Activated B cell treated with CpG ODN at 0.5 μM for 24 hours (primary cell): Measurements from ENCODE around the gene RNF13. TPM values are rescaled to one million over a fixed set of nuclear protein-coding genes. Genes with fewer than 3 reads are reported as not detected.

ENCODE experiments used
- ATAC-seq: fragments of 200-7000 bp; cut with Tn5 transposase; one replicate; pipeline ENCODE4 v1.10.0; 2021; ENCODE audit warnings: low read depth, mild to moderate bottlenecking, moderate library complexity
- CTCF ChIA-PET: fragments of 350-600 bp; sonication (Branson Sonifier 250); formaldehyde crosslinking; loops from one replicate; lab custom pipeline; 2021; ENCODE audit warnings: antibody characterized with exemption; lab: Charles Lee
- POLR2A ChIA-PET: fragments of 350-600 bp; sonication (Branson Sonifier 250); formaldehyde crosslinking; loops from one replicate; lab custom pipeline; 2021; ENCODE audit warnings: antibody characterized with exemption; lab: Charles Lee
- DNase-seq: peaks from one replicate; pipeline ENCODE4 v3.0.0; 2022
- H3K27ac Mint-ChIP-seq: one replicate; pipeline ENCODE4 v1.8.0; 2020; ENCODE audit warnings: mixed read lengths
- H3K27me3 Mint-ChIP-seq: one replicate; pipeline ENCODE4 v1.8.0; 2021; ENCODE audit warnings: mixed read lengths
- H3K36me3 Mint-ChIP-seq: one replicate; pipeline ENCODE4 v1.8.0; 2021; ENCODE audit warnings: low read depth, mixed read lengths
- H3K4me1 Mint-ChIP-seq: one replicate; pipeline ENCODE4 v1.8.0; 2021; ENCODE audit warnings: mixed read lengths
- H3K4me3 Mint-ChIP-seq: one replicate; pipeline ENCODE4 v1.8.0; 2020; ENCODE audit warnings: mild to moderate bottlenecking, mixed read lengths
- H3K9me3 Mint-ChIP-seq: one replicate; pipeline ENCODE4 v1.8.0; 2020; ENCODE audit warnings: mixed read lengths
- CTCF ChIP-seq: fragments of 200-600 bp; IDR thresholded peaks from one replicate; pipeline ENCODE4 v1.8.0; 2022; ENCODE audit warnings: antibody characterized with exemption, mild to moderate bottlenecking
- intact Hi-C: fragments of 100-400 bp; cut with micrococcal nuclease; formaldehyde crosslinking; loops from one replicate; pipeline ENCODE4 v1.15.1; 2024
- total RNA-seq: library from RNA; stranded (reverse); gene quantifications from 2 replicates; pipeline ENCODE4 v1.2.3, GENCODE V29; 2022

Gene RNF13
- total RNA-seq, 1 donor from 2014 or later, result 57.6 TPM

- TF ChIP-seq CTCF, result no peak
- DNase-seq, result no peak
- Mint-ChIP-seq H3K4me1 (peaks cover 71% of the 10 kb centered on the region), H3K27ac (peak overlapping the region; percentile 9), H3K27me3 (no peaks in the 10 kb centered on the region), H3K4me3 (peak overlapping the region; percentile 52), H3K36me3 (peaks cover 18% of the 10 kb centered on the region), H3K9me3 (no peaks in the 10 kb centered on the region)
- no peak for ATAC-seq
- intact Hi-C loops, result loop anchor here (5.0 to 10.0 kb wide), 2 partner anchors 33 to 691 kb away; partner anchors contain the start of gene HPS3
- ChIA-PET CTCF (interaction anchor here (0.6 to 0.9 kb wide), 2 partner anchors 17 to 50 kb away, joined by 3 read pairs; no protein-coding TSS in a partner anchor), POLR2A (interaction anchor here (3.0 kb wide), 1 partner anchor 64 kb away, joined by 23 read pairs; the partner anchor contains the start of gene COMMD2)
These were observed 2.3 kb downstream of the RNF13 start for GRCh38 chr3:149815321-149815720.

- DNase-seq (no peak), ATAC-seq (no peak)
- H3K27ac Mint-ChIP-seq, result no peak overlapping the region
- no peaks in the 10 kb centered on the region for H3K9me3 Mint-ChIP-seq
- H3K4me1 Mint-ChIP-seq, result peaks cover 74% of the 10 kb centered on the region
- H3K36me3 Mint-ChIP-seq, result peaks cover 18% of the 10 kb centered on the region
- no peak overlapping the region for H3K4me3 Mint-ChIP-seq
- no peak for TF ChIP-seq CTCF
- CTCF ChIA-PET, result no interaction called here
- H3K27me3 Mint-ChIP-seq, result no peaks in the 10 kb centered on the region
- POLR2A ChIA-PET, result no interaction called here
- intact Hi-C loops, result loop anchor here (5.0 to 10.0 kb wide), 2 partner anchors 33 to 691 kb away; partner anchors contain the start of gene HPS3
These were observed 2.7 kb downstream of the RNF13 start for GRCh38 chr3:149815728-149816127.

- no peak for DNase-seq
- Mint-ChIP-seq H3K4me1 (peaks cover 74% of the 10 kb centered on the region), H3K4me3 (no peak overlapping the region), H3K27me3 (no peaks in the 10 kb centered on the region), H3K9me3 (no peaks in the 10 kb centered on the region), H3K36me3 (peaks cover 20% of the 10 kb centered on the region), H3K27ac (no peak overlapping the region)
- TF ChIP-seq CTCF, result no peak
- ChIA-PET POLR2A (no interaction called here), CTCF (interaction anchor here (1.9 kb wide), 1 partner anchor 8 kb away, joined by 12 read pairs; no protein-coding TSS in a partner anchor)
- no peak for ATAC-seq
- intact Hi-C loops, result loop anchor here (5.0 to 10.0 kb wide), 2 partner anchors 34 to 692 kb away; partner anchors contain the start of gene HPS3
These were observed 3.3 kb downstream of the RNF13 start for GRCh38 chr3:149816311-149816710.

GRCh38 chr3:149816986-149817385 is 4.0 kb downstream of the RNF13 start:
- no peak for TF ChIP-seq CTCF
- Mint-ChIP-seq H3K27ac (no peak overlapping the region), H3K27me3 (no peaks in the 10 kb centered on the region), H3K36me3 (peaks cover 26% of the 10 kb centered on the region), H3K9me3 (peaks cover 6% of the 10 kb centered on the region), H3K4me3 (no peak overlapping the region), H3K4me1 (peaks cover 78% of the 10 kb centered on the region)
- no peak for ATAC-seq
- intact Hi-C loops, result loop anchor here (5.0 to 10.0 kb wide), 2 partner anchors 35 to 692 kb away; partner anchors contain the start of gene HPS3
- ChIA-PET POLR2A (no interaction called here), CTCF (interaction anchor here (1.9 kb wide), 1 partner anchor 9 kb away, joined by 12 read pairs; no protein-coding TSS in a partner anchor)
- DNase-seq, result no peak

- DNase-seq (no peak), ATAC-seq (no peak)
- no peak overlapping the region for H3K4me3 Mint-ChIP-seq
- no peak overlapping the region for H3K27ac Mint-ChIP-seq
- H3K9me3 Mint-ChIP-seq, result peaks cover 10% of the 10 kb centered on the region
- intact Hi-C loops, result loop anchor here (5.0 to 10.0 kb wide), 2 partner anchors 37 to 695 kb away; partner anchors contain the start of gene HPS3
- peaks cover 18% of the 10 kb centered on the region for H3K36me3 Mint-ChIP-seq
- H3K4me1 Mint-ChIP-seq, result peaks cover 72% of the 10 kb centered on the region
- no peaks in the 10 kb centered on the region for H3K27me3 Mint-ChIP-seq
- CTCF ChIA-PET, result interaction anchor here (1.5 to 2.5 kb wide), 2 partner anchors 11 to 49 kb away, joined by 3 to 20 read pairs; no protein-coding TSS in a partner anchor
- POLR2A ChIA-PET, result interaction anchor here (0.5 to 0.8 kb wide), 2 partner anchors 11 to 783 kb away, joined by 3 read pairs; no protein-coding TSS in a partner anchor
- no peak for TF ChIP-seq CTCF
These were observed 6.4 kb downstream of the RNF13 start for GRCh38 chr3:149819432-149819831.
